A549 (cell line): ENCODE measurements around the gene KDM4D. TPM values are rescaled to one million over a fixed set of nuclear protein-coding genes. Genes with fewer than 3 reads are reported as not detected.
"Not testable (repeated sequence)": the region's sequence is repeated elsewhere in the genome, so short reads cannot be mapped to it uniquely, and the experiment has no call there.

ENCODE experiments used
- ATAC-seq, 2 experiments: fragments of 200-7000 bp in 1 of 2; fragments of >200 bp in 1 of 2; cut with Nextera tagmentation in 1 of 2; cut with Tn5 transposase in 1 of 2; 3 replicates each; pipeline versions ENCODE4 v1.8.0 to v1.9.1; 2018 to 2020; ENCODE audit warnings: mild to moderate bottlenecking in 1 of 2, moderate library complexity in 1 of 2
- CTCF ChIA-PET: fragments of 300-600 bp; sonication (Branson Sonifier 250); formaldehyde crosslinking; extraction: SDS; loops from one replicate; lab custom pipeline; 2021; ENCODE audit warnings: antibody characterized with exemption, inconsistent platforms; lab: Yijun Ruan, JAX
- POLR2A ChIA-PET: fragments of 350-600 bp; formaldehyde crosslinking; extraction: SDS; loops from one replicate; lab custom pipeline; 2021; ENCODE audit warnings: antibody characterized with exemption, inconsistent platforms; lab: Yijun Ruan, JAX
- DNase-seq, 2 experiments: peaks; one replicate each; pipeline versions ENCODE4 v3.0.0 to v3.0.0-alpha.2; 2011 to 2016; ENCODE audit warnings: low read depth in 1 of 2, low spot score in 1 of 2
- FAIRE-seq: peaks from 2 replicates; lab custom pipeline; 2011; peaks lifted over from hg19 to GRCh38; lab: Jason Lieb, UNC
- H3K27ac ChIP-seq, 2 experiments: fragments of >200 bp; sonication (Bioruptor Twin); formaldehyde crosslinking; 3 replicates each; pipeline ENCODE4 v1.5.1; 2016 to 2017
- H3K4me1 ChIP-seq: fragments of >200 bp; sonication (Bioruptor Twin); formaldehyde crosslinking; 3 replicates; pipeline ENCODE4 v1.6.1; 2016
- H3K4me2 ChIP-seq: fragments of >200 bp; sonication (Bioruptor Twin); formaldehyde crosslinking; 3 replicates; pipeline ENCODE4 v1.6.1; 2016
- H3K4me3 ChIP-seq: fragments of >200 bp; sonication (Bioruptor Twin); formaldehyde crosslinking; 3 replicates; pipeline ENCODE4 v1.5.1; 2016
- H3K9me3 ChIP-seq: fragments of >200 bp; sonication (Bioruptor Twin); formaldehyde crosslinking; 3 replicates; pipeline ENCODE4 v1.6.1; 2016
- BCL3 ChIP-seq: fragments of >200 bp; sonication (Bioruptor Twin); formaldehyde crosslinking; IDR thresholded peaks from 3 replicates; pipeline ENCODE4 v1.6.1; 2016
- CBX2 ChIP-seq: fragments of 200-600 bp; sonication (generic); IDR thresholded peaks from 2 replicates; pipeline ENCODE4 v1.6.1; 2016; ENCODE audit warnings: low read depth, mild to moderate bottlenecking, borderline replicate concordance
- CHD4 ChIP-seq: fragments of 200-600 bp; sonication (generic); IDR thresholded peaks from 2 replicates; pipeline ENCODE4 v1.6.1; 2016; ENCODE audit warnings: antibody characterized with exemption, mild to moderate bottlenecking, borderline replicate concordance
- CTCF ChIP-seq: fragments of >200 bp; sonication (Bioruptor Twin); formaldehyde crosslinking; IDR thresholded peaks from 3 replicates; pipeline ENCODE4 v1.5.1; 2016
- EP300 ChIP-seq, 2 experiments: fragments of >200 bp; sonication (Bioruptor Twin); formaldehyde crosslinking; IDR thresholded peaks; 2 replicates in 1 of 2; 3 replicates in 1 of 2; pipeline ENCODE4 v1.6.1; 2016 to 2017
- FOSB ChIP-seq: fragments of 250-450 bp; sonication (Bioruptor Pico); IDR thresholded peaks from 2 replicates; pipeline ENCODE4 v1.5.0; 2020; ENCODE audit warnings: mild to moderate bottlenecking, moderate library complexity
- FOSL2 ChIP-seq, 2 experiments: fragments of 450-650 bp in 1 of 2; fragments of >200 bp in 1 of 2; sonication (Bioruptor Twin) in 1 of 2; formaldehyde crosslinking; IDR thresholded peaks; 2 replicates each; pipeline versions ENCODE4 v1.5.0 to v1.6.1; 2016 to 2020; ENCODE audit warnings: mild to moderate bottlenecking in 1 of 2, moderate library complexity in 1 of 2
- HEYL ChIP-seq: fragments of 250-450 bp; sonication (Bioruptor Pico); IDR thresholded peaks from 2 replicates; pipeline ENCODE4 v1.8.0; 2021; ENCODE audit warnings: mild to moderate bottlenecking, moderate library complexity
- KDM1A ChIP-seq: fragments of 200-600 bp; sonication (generic); IDR thresholded peaks from 2 replicates; pipeline ENCODE4 v1.6.1; 2016; ENCODE audit warnings: low read depth, mild to moderate bottlenecking
- MAFK ChIP-seq: fragments of 450-650 bp; IDR thresholded peaks from 2 replicates; pipeline ENCODE4 v1.6.1; 2014; ENCODE audit not compliant: partially characterized antibody
- NFE2L2 ChIP-seq: fragments of 150-350 bp; conservative IDR thresholded peaks from 2 replicates; pipeline ENCODE4 v1.6.1; 2014; ENCODE audit warnings: low read length
- NPAS2 ChIP-seq: fragments of 250-450 bp; sonication (Bioruptor Pico); IDR thresholded peaks from 2 replicates; pipeline ENCODE4 v1.8.0; 2022; ENCODE audit warnings: mild to moderate bottlenecking, moderate library complexity, borderline replicate concordance
- POLR2A ChIP-seq: IDR thresholded peaks from 2 replicates; pipeline ENCODE4 v1.6.1; 2012; ENCODE audit warnings: mild to moderate bottlenecking, low read length
- RARB ChIP-seq: fragments of 250-450 bp; sonication (Bioruptor Pico); IDR thresholded peaks from 2 replicates; pipeline ENCODE4 v1.8.0; 2021; ENCODE audit warnings: mild to moderate bottlenecking, moderate library complexity
- RCOR1 ChIP-seq: fragments of 150-350 bp; IDR thresholded peaks from 2 replicates; pipeline ENCODE4 v1.6.1; 2014; ENCODE audit warnings: antibody characterized with exemption, low read length, low read depth
- RFX5 ChIP-seq: fragments of 450-650 bp; IDR thresholded peaks from 2 replicates; pipeline ENCODE4 v1.7.1; 2014; ENCODE audit warnings: antibody characterized with exemption, mild to moderate bottlenecking, moderate library complexity
- RNF2 ChIP-seq: fragments of 200-600 bp; sonication (generic); IDR thresholded peaks from 2 replicates; pipeline ENCODE4 v1.6.1; 2016; ENCODE audit warnings: low read depth, mild to moderate bottlenecking, antibody characterized with exemption, moderate library complexity, borderline replicate concordance
- SMC3 ChIP-seq: fragments of >200 bp; sonication (Bioruptor Twin); formaldehyde crosslinking; IDR thresholded peaks from 3 replicates; pipeline ENCODE4 v1.6.1; 2018; ENCODE audit warnings: inconsistent platforms
- SREBF2 ChIP-seq: fragments of 450-650 bp; IDR thresholded peaks from 2 replicates; pipeline ENCODE4 v1.6.1; 2014; ENCODE audit warnings: mild to moderate bottlenecking, moderate library complexity
- TFCP2L1 ChIP-seq: fragments of 250-450 bp; sonication (Bioruptor Pico); IDR thresholded peaks from 2 replicates; pipeline ENCODE4 v1.5.0; 2021; ENCODE audit warnings: mild to moderate bottlenecking
- ZFP36 ChIP-seq: fragments of 450-650 bp; IDR thresholded peaks from 2 replicates; pipeline ENCODE4 v1.6.1; 2014; ENCODE audit warnings: borderline replicate concordance; ENCODE audit not compliant: partially characterized antibody
- ZNF302 ChIP-seq: fragments of 250-450 bp; sonication (Bioruptor Pico); IDR thresholded peaks from 2 replicates; pipeline ENCODE4 v1.9.0; 2021; ENCODE audit warnings: inconsistent platforms, mild to moderate bottlenecking, moderate library complexity
- WGBS: methylation state at CpG from one replicate; pipeline ENCODE4 v1.1.6; 2017; ENCODE audit errors: missing lambda C conversion rate; 5-methylcytosine and 5-hydroxymethylcytosine counted together
- polyA plus RNA-seq, 4 experiments: library from polyadenylated mRNA; depleted of rRNA in 3 of 4; stranded (reverse); fragments of >200 nt; fragmentation: RNase III in 1 of 4; extraction: RNeasy Plus Mini Kit Qiagen cat#74134 plus additional on column Dnase treatment in 1 of 4; gene quantifications; 2 replicates in 3 of 4; 3 replicates in 1 of 4; pipeline ENCODE4 v1.2.3, GENCODE V29; 2011 to 2017
- TF ChIP-seq, protein P1 (sequence below): IDR thresholded peaks from 2 replicates; pipeline ENCODE4 v1.6.1; 2012

KDM4D gene
- polyA plus RNA-seq, 2 of the 4 experiments (the other 2 are of a cell fraction) = 0.58 to 1.1 TPM

- CTCF ChIA-PET = no interaction called here
- 53% methylated on average over 2 of the region's 2 CpGs for WGBS
- no peak for ATAC-seq
- no peak for TF ChIP-seq EP300 (IDR thresholded peaks at IDR 0.05)
- no peak for TF ChIP-seq BCL3
- no peak for TF ChIP-seq CTCF
- TF ChIP-seq RARB = no peak
- TF ChIP-seq TFCP2L1 (CRISPR knock-in tag) = no peak
- no peak for TF ChIP-seq RCOR1
- TF ChIP-seq KDM1A = no peak
- no peak for TF ChIP-seq ZFP36
- Histone ChIP-seq H3K4me1 (no peaks in the 10 kb centered on the region), H3K27ac (no peak overlapping the region), H3K9me3 (no peaks in the 10 kb centered on the region), H3K4me2 (no peak overlapping the region), H3K4me3 (no peak overlapping the region)
- POLR2A ChIA-PET = no interaction called here
- no peak for FAIRE-seq
- DNase-seq = no peak
These were observed 42.6 kb downstream of the KDM4D start for GRCh38 chr11:95016139-95016538.

DNA sequence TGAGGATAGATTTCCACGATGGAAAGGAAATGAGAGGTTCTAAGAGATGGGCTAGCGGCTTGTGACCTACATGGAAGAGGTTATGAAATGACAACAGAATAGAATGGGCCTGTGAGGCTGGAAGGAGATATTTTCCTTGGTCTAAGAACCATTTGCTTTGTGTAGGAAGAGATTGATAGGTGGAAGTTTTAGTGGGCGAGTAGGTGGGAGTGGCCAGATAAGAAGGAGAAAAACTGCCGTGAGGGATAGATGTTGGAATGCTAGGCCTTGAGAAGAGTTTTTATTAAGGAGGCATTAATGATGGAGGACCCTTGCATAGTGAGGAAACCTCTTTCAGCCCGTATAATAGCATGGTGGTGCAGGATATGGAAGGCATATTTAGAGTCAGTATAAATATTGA, 48.0 kb downstream of the KDM4D start:
- POLR2A ChIA-PET, H3K27ac ChIP-seq, DNase-seq, H3K9me3 ChIP-seq, FAIRE-seq, H3K4me1 ChIP-seq, H3K4me2 ChIP-seq, ATAC-seq, H3K4me3 ChIP-seq, CTCF ChIA-PET: not testable (repeated sequence)
- 79% methylated on average over 5 of the region's 5 CpGs for WGBS

DNA sequence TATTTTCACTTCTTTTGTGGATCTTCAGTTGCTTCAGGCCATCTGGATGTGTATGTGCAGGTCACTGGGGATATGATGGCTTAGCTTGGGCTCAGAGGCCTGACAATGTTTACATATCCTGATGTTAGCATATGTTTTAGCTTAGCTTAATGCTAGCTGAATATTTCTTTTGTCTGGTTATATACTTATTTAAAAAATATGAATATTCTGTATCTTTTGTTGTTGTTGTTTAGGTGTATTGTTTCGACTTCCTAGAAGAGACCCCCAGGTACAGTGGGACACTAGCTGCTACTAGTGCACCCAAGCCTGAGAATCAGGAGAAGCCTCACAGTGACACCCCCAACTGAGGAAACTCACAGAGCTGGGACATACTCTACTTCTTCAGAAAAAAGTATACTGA, 51.4 kb downstream of the KDM4D start, which contains the start of gene KDM4E:
TSS of gene KDM4E (plus strand) at position 301 of the 400 bp plus-strand sequence. CDS start 300 bp downstream, outside the sequence.
- Histone ChIP-seq H3K9me3 (no peaks in the 10 kb centered on the region), H3K4me3 (no peak within 1 kb of the TSS), H3K4me2 (no peak within 1 kb of the TSS), H3K27ac (no peak within 1 kb of the TSS), H3K4me1 (no peaks in the 10 kb centered on the region)
- TF ChIP-seq SREBF2 (no peak), RNF2 (no peak), SMC3 (no peak), CHD4 (no peak), EP300 (IDR thresholded peaks at IDR 0.05) (no peak), MAFK (no peak), CBX2 (no peak), RFX5 (no peak), NFE2L2 (no peak), HEYL (no peak), ZNF302 (CRISPR knock-in tag) (no peak), FOSB (no peak), FOSL2 (IDR thresholded peaks at IDR 0.05) (no peak), FOSL2 (CRISPR knock-in tag; IDR thresholded peaks at IDR 0.05) (no peak), POLR2A (no peak), NPAS2 (CRISPR knock-in tag) (no peak)
- TF ChIP-seq, protein P1, sequence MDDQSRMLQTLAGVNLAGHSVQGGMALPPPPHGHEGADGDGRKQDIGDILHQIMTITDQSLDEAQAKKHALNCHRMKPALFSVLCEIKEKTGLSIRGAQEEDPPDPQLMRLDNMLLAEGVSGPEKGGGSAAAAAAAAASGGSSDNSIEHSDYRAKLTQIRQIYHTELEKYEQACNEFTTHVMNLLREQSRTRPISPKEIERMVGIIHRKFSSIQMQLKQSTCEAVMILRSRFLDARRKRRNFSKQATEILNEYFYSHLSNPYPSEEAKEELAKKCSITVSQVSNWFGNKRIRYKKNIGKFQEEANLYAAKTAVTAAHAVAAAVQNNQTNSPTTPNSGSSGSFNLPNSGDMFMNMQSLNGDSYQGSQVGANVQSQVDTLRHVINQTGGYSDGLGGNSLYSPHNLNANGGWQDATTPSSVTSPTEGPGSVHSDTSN = no peak
- ATAC-seq (no peak), DNase-seq (no peak), FAIRE-seq (no peak)
- 32% methylated on average over 1 of the region's 1 CpG for WGBS
- CTCF ChIA-PET = no interaction called here
- POLR2A ChIA-PET = no interaction called here

GRCh38 chr11:95025594-95025993, 52.1 kb downstream of the KDM4D start:
- H3K4me3 ChIP-seq, FAIRE-seq, CTCF ChIA-PET, H3K9me3 ChIP-seq, H3K4me2 ChIP-seq, H3K4me1 ChIP-seq, ATAC-seq, POLR2A ChIA-PET, DNase-seq, H3K27ac ChIP-seq: not testable (repeated sequence)
- WGBS = 69% methylated on average over 6 of the region's 9 CpGs
